Measurements from ENCODE around the gene ADGRA1.

- no peak for TF ChIP-seq CTCF (IDR thresholded peaks at IDR 0.05 in 4 of 5, conservative IDR thresholded peaks at IDR 0.05 in 1 of 5)
- TF ChIP-seq POLR2A (IDR thresholded peaks at IDR 0.05), result no peak
These were observed 86.3 kb downstream of the ADGRA1 start for GRCh38 chr10:133173860-133174640.

All from gastrocnemius medialis (tissue), 4 donors.